Measurements from ENCODE around the gene NPRL2. TPM values are rescaled to one million over a fixed set of nuclear protein-coding genes. Genes with fewer than 3 reads are reported as not detected.

NPRL2 gene
- total and polyA plus RNA-seq, 2 of the 13 experiments (the other 11 are each of a cell fraction or from before 2014, with no cell fraction given) = 30.6 to 51.4 TPM

- POLR2A ChIA-PET = no interaction called here
- TF ChIP-seq ZNF329 (CRISPR knock-in tag; IDR thresholded peaks at IDR 0.05; ENCODE audit: low read depth) (no peak), JARID2 (CRISPR knock-in tag; IDR thresholded peaks at IDR 0.05; ENCODE audit: insufficient replicate concordance) (no peak), ZNF670 (CRISPR knock-in tag; IDR thresholded peaks at IDR 0.05; ENCODE audit: borderline replicate concordance) (no peak), REXO4 (CRISPR knock-in tag; IDR thresholded peaks at IDR 0.05; ENCODE audit: borderline replicate concordance) (no peak), ZNF20 (CRISPR knock-in tag; IDR thresholded peaks at IDR 0.05) (no peak), ZNF546 (CRISPR knock-in tag; conservative IDR thresholded peaks at IDR 0.05) (no peak), U2AF1 (optimal IDR thresholded peaks at IDR 0.05; ENCODE audit: low read depth, low read length) (no peak), ZKSCAN8 (CRISPR knock-in tag; IDR thresholded peaks at IDR 0.05; ENCODE audit: borderline replicate concordance) (no peak), SETDB1 (CRISPR knock-in tag; IDR thresholded peaks at IDR 0.05; ENCODE audit: borderline replicate concordance) (no peak), ZNF589 (CRISPR knock-in tag; conservative IDR thresholded peaks at IDR 0.05) (no peak), GMEB1 (CRISPR knock-in tag; IDR thresholded peaks at IDR 0.05; ENCODE audit: borderline replicate concordance) (no peak)
- TF ChIP-seq, protein P1, sequence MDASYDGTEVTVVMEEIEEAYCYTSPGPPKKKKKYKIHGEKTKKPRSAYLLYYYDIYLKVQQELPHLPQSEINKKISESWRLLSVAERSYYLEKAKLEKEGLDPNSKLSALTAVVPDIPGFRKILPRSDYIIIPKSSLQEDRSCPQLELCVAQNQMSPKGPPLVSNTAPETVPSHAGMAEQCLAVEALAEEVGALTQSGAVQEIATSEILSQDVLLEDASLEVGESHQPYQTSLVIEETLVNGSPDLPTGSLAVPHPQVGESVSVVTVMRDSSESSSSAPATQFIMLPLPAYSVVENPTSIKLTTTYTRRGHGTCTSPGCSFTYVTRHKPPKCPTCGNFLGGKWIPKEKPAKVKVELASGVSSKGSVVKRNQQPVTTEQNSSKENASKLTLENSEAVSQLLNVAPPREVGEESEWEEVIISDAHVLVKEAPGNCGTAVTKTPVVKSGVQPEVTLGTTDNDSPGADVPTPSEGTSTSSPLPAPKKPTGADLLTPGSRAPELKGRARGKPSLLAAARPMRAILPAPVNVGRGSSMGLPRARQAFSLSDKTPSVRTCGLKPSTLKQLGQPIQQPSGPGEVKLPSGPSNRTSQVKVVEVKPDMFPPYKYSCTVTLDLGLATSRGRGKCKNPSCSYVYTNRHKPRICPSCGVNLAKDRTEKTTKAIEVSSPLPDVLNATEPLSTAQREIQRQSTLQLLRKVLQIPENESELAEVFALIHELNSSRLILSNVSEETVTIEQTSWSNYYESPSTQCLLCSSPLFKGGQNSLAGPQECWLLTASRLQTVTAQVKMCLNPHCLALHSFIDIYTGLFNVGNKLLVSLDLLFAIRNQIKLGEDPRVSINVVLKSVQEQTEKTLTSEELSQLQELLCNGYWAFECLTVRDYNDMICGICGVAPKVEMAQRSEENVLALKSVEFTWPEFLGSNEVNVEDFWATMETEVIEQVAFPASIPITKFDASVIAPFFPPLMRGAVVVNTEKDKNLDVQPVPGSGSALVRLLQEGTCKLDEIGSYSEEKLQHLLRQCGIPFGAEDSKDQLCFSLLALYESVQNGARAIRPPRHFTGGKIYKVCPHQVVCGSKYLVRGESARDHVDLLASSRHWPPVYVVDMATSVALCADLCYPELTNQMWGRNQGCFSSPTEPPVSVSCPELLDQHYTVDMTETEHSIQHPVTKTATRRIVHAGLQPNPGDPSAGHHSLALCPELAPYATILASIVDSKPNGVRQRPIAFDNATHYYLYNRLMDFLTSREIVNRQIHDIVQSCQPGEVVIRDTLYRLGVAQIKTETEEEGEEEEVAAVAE (CRISPR knock-in tag; IDR thresholded peaks at IDR 0.05; ENCODE audit: borderline replicate concordance) = no peak
- TF ChIP-seq, protein P2, sequence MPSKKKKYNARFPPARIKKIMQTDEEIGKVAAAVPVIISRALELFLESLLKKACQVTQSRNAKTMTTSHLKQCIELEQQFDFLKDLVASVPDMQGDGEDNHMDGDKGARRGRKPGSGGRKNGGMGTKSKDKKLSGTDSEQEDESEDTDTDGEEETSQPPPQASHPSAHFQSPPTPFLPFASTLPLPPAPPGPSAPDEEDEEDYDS (CRISPR knock-in tag; IDR thresholded peaks at IDR 0.05) = no peak
- TF ChIP-seq, protein P3, sequence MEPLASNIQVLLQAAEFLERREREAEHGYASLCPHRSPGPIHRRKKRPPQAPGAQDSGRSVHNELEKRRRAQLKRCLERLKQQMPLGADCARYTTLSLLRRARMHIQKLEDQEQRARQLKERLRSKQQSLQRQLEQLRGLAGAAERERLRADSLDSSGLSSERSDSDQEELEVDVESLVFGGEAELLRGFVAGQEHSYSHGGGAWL (CRISPR knock-in tag; IDR thresholded peaks at IDR 0.05) = no peak
- WGBS (ENCODE audit: low lambda C conversion rate) = no CpG with 5 or more reads among the region's 4 CpGs
- Histone ChIP-seq H3K36me3 (replicated peaks in 1 of 2; ENCODE audit: control insufficient read depth in 1 of 2, insufficient read depth in 2 of 2, low read length in 2 of 2) (no peaks in the 10 kb centered on the region), H4K20me1 (ENCODE audit: insufficient read depth, low read length) (no peaks in the 10 kb centered on the region), H3K4me1 (ENCODE audit: insufficient read depth, low read length) (peaks cover 16% of the 10 kb centered on the region), H3K4me3 (replicated peaks in 1 of 3; ENCODE audit: insufficient read depth in 1 of 3, low read depth in 2 of 3, low read length in 3 of 3) (no peak overlapping the region), H3K9ac (ENCODE audit: insufficient read depth, low read depth, low read length) (no peak overlapping the region), H3K79me2 (ENCODE audit: insufficient read depth, low read length) (no peaks in the 10 kb centered on the region), H3K27ac (ENCODE audit: extremely low read length, insufficient read depth, low read length) (no peak overlapping the region), H2AFZ (ENCODE audit: low read length) (no peak overlapping the region), H3K4me2 (ENCODE audit: low read depth, low read length) (no peak overlapping the region), H3K9me3 (ENCODE audit: low read length) (no peaks in the 10 kb centered on the region), H3K27me3 (ENCODE audit: control insufficient read depth in 1 of 2, insufficient read depth in 2 of 2, low read length in 2 of 2) (peaks cover 7 to 37% of the 10 kb centered on the region in 2 experiments)
- in situ Hi-C loops (cut with HindIII; ENCODE audit: extremely low pct_ligation_motif_present, low pct_unique_long_range_greater_than_20kb) = no loop called here
- CTCF ChIA-PET (ENCODE audit: low intra/inter-chr PET ratio, low total read pairs) = no interaction called here
- BruUV-seq (replicated peaks) = no TSS peak
- FAIRE-seq (no peak), DNase-seq (ENCODE audit: low spot score) (no peak), ATAC-seq (no peak)
- intact Hi-C loops (cut with micrococcal nuclease; ENCODE audit: unreplicated experiment) = no loop called here
Measured at GRCh38 chr3:50381383-50381782, 30.8 kb upstream of the NPRL2 start.

Data from HepG2 (cell line).